ENCODE measurements around the gene RUFY3. TPM values are rescaled to one million over a fixed set of nuclear protein-coding genes. Genes with fewer than 3 reads are reported as not detected.
A peak's percentile ranks its signal among the peaks of the same experiment; 100 is the strongest.

RUFY3 gene
- polyA plus RNA-seq, 1 donor from 2014 or later = 16.8 TPM

- peak overlapping the region in 1 of 4 donors; percentile 71 for H3K4me3 Mint-ChIP-seq
- peaks cover 2% of the 10 kb centered on the region for H3K36me3 Mint-ChIP-seq
- H3K9me3 Mint-ChIP-seq = no peaks in the 10 kb centered on the region
- H3K27me3 Mint-ChIP-seq = no peaks in the 10 kb centered on the region
- H3K27ac Mint-ChIP-seq = peak overlapping the region in 2 of 3 donors; percentile 62 to 89
- H3K4me1 Mint-ChIP-seq = peaks cover 15 to 36% (median 27%) of the 10 kb centered on the region in 3 donors
These were observed 121.1 kb downstream of the RUFY3 start for GRCh38 chr4:70842761-70843435.

GRCh38 chr4:70844180-70844579, 122.4 kb downstream of the RUFY3 start:
- peak overlapping the region in 3 of 4 donors; percentile 21 to 69 (median 34) for H3K4me3 Mint-ChIP-seq
- H3K27me3 Mint-ChIP-seq = no peaks in the 10 kb centered on the region
- H3K27ac Mint-ChIP-seq = peak overlapping the region in 1 of 3 donors; percentile 86
- H3K4me1 Mint-ChIP-seq = peaks cover 9 to 27% (median 24%) of the 10 kb centered on the region in 3 donors
- peaks cover 2% of the 10 kb centered on the region for H3K36me3 Mint-ChIP-seq
- H3K9me3 Mint-ChIP-seq = no peaks in the 10 kb centered on the region

GRCh38 chr4:70849291-70849690, 127.5 kb downstream of the RUFY3 start:
- peaks cover 6% of the 10 kb centered on the region for H3K36me3 Mint-ChIP-seq
- no peaks in the 10 kb centered on the region for H3K27me3 Mint-ChIP-seq
- no peaks in the 10 kb centered on the region for H3K9me3 Mint-ChIP-seq
- peak overlapping the region in 1 of 3 donors; percentile 48 for H3K27ac Mint-ChIP-seq
- peaks cover 1 to 16% (median 14%) of the 10 kb centered on the region in 3 donors for H3K4me1 Mint-ChIP-seq
- H3K4me3 Mint-ChIP-seq = no peak overlapping the region

DNA sequence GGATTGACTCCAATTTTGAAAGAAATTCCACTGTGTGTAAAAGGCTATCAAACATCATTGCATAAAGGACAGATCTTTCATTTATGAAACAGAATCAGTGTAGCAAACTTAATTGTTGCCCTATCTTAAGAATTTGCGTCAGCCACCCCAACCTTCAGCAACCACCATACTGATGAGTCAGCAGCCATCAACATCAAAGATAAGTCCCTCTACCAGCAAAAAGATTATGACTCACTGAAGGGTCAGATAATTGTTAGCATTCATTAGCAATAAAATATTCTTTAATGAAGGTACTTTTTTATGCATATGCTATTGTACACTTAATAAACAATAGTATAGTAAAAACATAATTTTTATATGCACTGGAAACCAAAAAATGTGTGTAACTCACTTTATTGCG, 133.7 kb downstream of the RUFY3 start:
- Mint-ChIP-seq H3K27ac (no peak overlapping the region), H3K9me3 (no peaks in the 10 kb centered on the region), H3K4me1 (no peaks in the 10 kb centered on the region), H3K36me3 (peaks cover 5% of the 10 kb centered on the region), H3K27me3 (no peaks in the 10 kb centered on the region), H3K4me3 (no peak overlapping the region)

Other genes with a start within 250 kb of the RUFY3 start
- not detected for gene MUC7, start 249.8 kb upstream of the RUFY3 start, polyA plus RNA-seq
- gene AMTN, start 203.4 kb upstream of the RUFY3 start, polyA plus RNA-seq = not detected
- gene AMBN, start 129.7 kb upstream of the RUFY3 start, polyA plus RNA-seq = not detected
- gene ENAM, start 93.2 kb upstream of the RUFY3 start, polyA plus RNA-seq = 1.7 TPM
- gene JCHAIN, start 55.5 kb upstream of the RUFY3 start, polyA plus RNA-seq = 1,651 TPM
- gene UTP3, start 33.4 kb upstream of the RUFY3 start, polyA plus RNA-seq = 15.9 TPM
- gene GRSF1, start 117.9 kb downstream of the RUFY3 start, polyA plus RNA-seq = 61.5 TPM
- 0.88 TPM for gene MOB1B, start 180.4 kb downstream of the RUFY3 start, polyA plus RNA-seq